Right kidney (tissue), 9 donors: ENCODE results near the gene SIRPB1.
"Not testable (repeated sequence)": the region's sequence is repeated elsewhere in the genome, so short reads cannot be mapped to it uniquely, and the experiment has no call there.

Experiments
- DNase-seq: peaks from one replicate; pipeline ENCODE4 v3.0.0-alpha.2; 2016
- long read RNA-seq, 8 donors: transcript quantifications; one replicate each; lab custom pipeline, GENCODE V29; 2026

Gene SIRPB1
- long read RNA-seq, donor 1 = 0 reads
- long read RNA-seq, donor 2 = 0 reads
- long read RNA-seq, donor 3 = 0 reads
- long read RNA-seq, donor 4 = 0 reads
- long read RNA-seq, donor 5 = 0 reads
- long read RNA-seq, donor 6 = 0 reads
- long read RNA-seq, donor 7 = 0 reads
- long read RNA-seq, donor 8 = 0 reads

GRCh38 chr20:1619861-1620444 is at the start of gene SIRPB1:
Gene SIRPB1 (minus strand): TSS chr20:1620009. CDS start chr20:1619944, 65 bp downstream.
- DNase-seq = no peak

DNA sequence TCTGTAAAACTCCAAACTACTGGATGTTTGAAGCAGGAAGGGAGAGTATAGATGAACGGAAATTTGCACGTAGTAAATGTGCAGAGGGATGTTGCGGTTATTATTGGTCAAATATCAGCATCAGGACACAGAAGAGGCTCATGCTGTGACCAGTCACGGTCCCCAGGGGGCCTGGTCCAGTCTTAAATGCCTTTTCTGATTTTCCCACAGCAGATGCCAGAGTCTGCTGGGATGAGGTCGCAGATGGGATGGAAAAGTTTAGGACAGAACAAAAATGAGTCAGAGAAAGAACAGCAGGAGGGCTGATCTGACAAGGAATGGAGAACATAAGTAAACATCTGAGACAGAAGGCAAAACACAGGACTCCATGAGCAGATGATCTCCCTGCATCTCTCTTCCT is 49.5 kb upstream of the SIRPB1 start:
- no peak for DNase-seq

DNA sequence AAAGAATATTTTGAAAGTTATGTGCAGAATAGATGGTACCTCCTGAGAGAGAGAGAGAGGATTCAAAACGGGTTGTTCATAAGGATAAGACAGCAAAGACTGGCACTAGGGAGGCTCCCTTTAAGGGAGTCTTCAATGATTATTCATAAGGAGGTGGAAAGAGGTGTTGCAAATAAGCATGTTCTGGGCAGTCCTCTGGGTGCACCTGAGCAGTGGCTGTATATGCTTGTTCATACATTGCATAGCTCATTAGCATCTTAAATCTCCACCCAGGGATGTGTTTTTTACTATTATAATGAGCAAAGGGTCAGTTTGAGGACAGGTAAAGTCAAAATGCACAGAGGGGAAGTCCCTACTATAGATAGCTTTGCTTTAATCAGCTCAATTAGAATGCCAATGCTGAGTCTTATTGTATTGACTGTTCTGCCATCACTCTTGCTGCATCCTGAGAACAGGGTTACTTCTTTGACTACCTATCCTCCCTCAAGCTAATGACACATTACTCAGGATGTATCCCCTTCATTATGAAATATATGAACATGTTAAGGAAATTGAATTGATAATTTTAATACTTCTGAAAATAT is 47.8 kb upstream of the SIRPB1 start:
- no peak for DNase-seq

DNA sequence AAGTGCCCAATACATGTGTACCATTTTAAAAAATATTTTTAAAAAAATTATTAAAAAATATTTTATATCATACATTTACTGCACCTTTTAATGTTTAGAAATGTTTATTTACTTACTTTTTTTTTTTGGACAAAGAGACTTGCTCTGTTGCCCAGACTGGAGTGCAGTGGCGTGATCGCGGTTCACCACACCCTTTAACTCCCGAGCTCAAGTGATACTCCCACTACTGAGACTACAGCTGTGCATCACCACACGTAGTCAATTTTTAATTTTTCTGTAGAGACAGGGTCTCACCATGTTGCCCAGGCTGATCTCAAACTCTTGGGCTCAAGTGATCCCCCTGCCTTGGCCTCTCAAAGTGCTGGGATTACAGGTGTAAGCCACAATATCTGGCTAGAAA is 47.0 kb upstream of the SIRPB1 start:
- DNase-seq = no peak

- DNase-seq = no peak
Measured at GRCh38 chr20:1665345-1665744, 45.5 kb upstream of the SIRPB1 start.

- DNase-seq = no peak
Measured at GRCh38 chr20:1664911-1665310, 45.1 kb upstream of the SIRPB1 start.

GRCh38 chr20:1663917-1664316 is 44.1 kb upstream of the SIRPB1 start:
- DNase-seq = no peak

GRCh38 chr20:1661542-1662299 is 41.9 kb upstream of the SIRPB1 start:
- no peak for DNase-seq

- DNase-seq = no peak
Measured at GRCh38 chr20:1660246-1660645, 40.4 kb upstream of the SIRPB1 start.

- no peak for DNase-seq
Measured at GRCh38 chr20:1657556-1658334, 37.9 kb upstream of the SIRPB1 start, which contains the start of gene SIRPG. Gene SIRPG (minus strand): TSS chr20:1657779. CDS start chr20:1657714, 65 bp downstream.

DNA sequence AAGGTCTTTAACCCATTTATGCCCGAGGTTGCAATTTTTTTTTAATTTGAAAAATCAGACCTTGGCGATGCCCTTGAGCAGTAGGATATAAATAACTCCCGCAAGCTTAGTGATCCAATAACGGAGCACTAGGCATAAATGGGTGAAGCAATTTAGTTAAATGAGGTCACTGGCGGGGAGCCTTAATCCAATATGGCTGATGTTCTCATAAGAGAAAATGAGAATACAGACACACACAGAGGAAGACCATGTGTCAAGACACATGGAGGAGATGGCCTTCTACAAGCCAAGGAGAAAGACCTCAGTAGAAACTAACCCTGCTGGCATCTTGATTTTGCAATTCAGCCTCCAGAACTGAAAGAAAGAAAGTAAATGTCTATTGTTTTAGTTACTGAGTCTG is 37.0 kb upstream of the SIRPB1 start:
- DNase-seq = no peak

- DNase-seq = no peak
Measured at GRCh38 chr20:1654996-1655395, 35.2 kb upstream of the SIRPB1 start.

GRCh38 chr20:1652960-1653359 is 33.2 kb upstream of the SIRPB1 start:
- DNase-seq = no peak

GRCh38 chr20:1652104-1652503 is 32.3 kb upstream of the SIRPB1 start:
- no peak for DNase-seq

- DNase-seq = no peak
Measured at GRCh38 chr20:1651268-1652058, 31.7 kb upstream of the SIRPB1 start.

- DNase-seq = no peak
Measured at GRCh38 chr20:1648101-1648500, 28.3 kb upstream of the SIRPB1 start.

- DNase-seq = no peak
Measured at GRCh38 chr20:1646975-1647431, 27.2 kb upstream of the SIRPB1 start.

GRCh38 chr20:1644101-1644962 is 24.5 kb upstream of the SIRPB1 start:
- DNase-seq = no peak

DNA sequence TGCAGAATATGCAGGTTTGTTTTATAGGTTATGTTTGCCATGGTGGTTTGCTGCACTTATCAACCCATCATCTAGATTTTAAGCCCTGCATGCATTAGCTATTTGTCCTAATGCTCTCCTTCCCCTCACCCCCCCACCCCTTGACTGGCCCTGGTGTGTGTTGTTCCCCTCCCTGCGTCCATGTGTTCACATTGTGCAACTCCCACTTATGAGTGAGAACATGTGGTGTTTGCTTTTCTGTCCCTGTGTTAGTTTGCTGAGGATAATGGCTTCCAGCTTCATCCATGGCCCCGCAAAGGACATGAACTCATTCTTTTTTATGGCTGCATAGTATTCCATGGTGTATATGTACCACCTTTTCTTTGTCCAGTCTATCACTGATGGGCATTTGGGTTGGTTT is 18.8 kb upstream of the SIRPB1 start:
- DNase-seq = not testable (repeated sequence)

GRCh38 chr20:1637755-1638154 is 17.9 kb upstream of the SIRPB1 start:
- no peak for DNase-seq

- DNase-seq = no peak
Measured at GRCh38 chr20:1637226-1637625, 17.4 kb upstream of the SIRPB1 start.
